ENCODE data around the gene SYNGAP1.
"Not testable (repeated sequence)": the region's sequence is repeated elsewhere in the genome, so short reads cannot be mapped to it uniquely, and the experiment has no call there.

Gene SYNGAP1

DNA sequence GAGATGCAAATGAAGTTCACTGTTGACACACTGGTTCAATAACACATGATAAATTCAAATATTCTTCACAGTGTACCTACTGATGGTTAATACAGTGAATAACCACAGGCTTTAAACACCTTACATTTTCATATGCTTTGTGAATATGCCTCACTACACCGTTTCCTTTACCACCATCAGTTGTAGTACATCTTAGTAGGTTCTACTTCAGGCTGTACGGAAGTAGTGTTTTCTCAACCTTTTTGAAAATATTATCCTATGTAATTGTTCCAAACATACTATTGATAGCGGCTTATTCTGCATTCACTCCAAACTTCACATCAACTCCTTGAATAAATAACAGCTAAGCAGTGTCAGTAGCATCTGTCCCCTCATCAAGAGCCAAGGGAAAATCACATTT is 49.8 kb downstream of the SYNGAP1 start:
- DNase-seq (ENCODE audit: low spot score) = no peak

DNA sequence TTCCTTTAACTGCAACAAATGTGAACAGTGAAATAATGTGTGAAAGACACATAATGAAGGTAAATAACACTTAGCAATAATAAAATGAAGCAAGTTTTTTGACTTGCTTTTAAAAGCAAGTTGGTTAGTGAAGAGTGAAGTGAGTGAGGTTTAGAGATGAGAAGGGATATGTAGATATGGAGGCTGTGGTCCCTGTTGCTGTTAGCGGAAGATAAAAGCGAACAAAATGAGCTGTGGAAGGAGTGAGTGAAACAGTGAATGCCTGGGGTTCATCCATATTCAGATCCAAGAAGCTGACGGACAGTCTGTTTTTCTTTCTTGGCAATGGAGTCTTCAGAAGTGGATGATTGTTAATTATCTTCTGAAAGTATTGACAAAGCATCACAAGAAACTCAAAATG is 58.0 kb downstream of the SYNGAP1 start:
- no peak for DNase-seq (ENCODE audit: low spot score)

DNA sequence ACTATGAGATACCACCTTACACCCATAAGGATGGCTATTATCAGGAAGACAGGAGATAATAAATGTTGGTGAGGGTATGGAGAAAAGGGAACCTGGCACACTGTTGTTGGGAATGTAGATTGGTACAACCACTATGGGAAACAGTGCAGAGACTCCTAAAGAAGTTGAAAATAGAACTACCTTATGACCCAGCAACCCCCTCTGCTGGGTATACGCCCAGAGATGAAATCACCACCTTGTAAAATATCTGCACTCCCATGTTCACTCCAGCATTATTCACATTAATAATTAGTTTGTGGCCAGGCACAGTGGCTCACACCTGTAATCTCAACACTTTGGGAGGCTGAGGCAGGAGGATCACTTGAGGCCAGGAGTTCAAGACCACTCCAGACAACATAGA is 61.3 kb downstream of the SYNGAP1 start:
- no peak for DNase-seq (ENCODE audit: low spot score)

DNA sequence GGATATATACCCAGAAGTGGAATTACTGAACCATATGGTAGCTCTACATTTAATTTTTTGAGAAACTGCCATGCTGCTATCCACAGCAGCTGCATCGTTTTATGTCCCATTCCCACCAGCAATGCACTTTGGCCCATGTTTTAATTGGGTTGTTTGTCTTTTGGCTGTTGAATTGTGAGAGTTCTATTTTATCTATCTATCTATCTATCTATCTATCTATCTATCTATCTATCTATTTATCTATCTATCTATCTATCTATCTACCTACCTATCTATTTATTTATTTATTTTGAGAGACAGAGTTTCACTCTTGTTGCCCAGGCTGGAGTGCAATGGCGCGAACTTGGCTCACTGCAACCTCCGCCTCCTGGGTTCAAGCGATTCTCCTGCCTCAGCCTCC is 62.8 kb downstream of the SYNGAP1 start:
- not testable (repeated sequence) for DNase-seq (ENCODE audit: low spot score)

DNA sequence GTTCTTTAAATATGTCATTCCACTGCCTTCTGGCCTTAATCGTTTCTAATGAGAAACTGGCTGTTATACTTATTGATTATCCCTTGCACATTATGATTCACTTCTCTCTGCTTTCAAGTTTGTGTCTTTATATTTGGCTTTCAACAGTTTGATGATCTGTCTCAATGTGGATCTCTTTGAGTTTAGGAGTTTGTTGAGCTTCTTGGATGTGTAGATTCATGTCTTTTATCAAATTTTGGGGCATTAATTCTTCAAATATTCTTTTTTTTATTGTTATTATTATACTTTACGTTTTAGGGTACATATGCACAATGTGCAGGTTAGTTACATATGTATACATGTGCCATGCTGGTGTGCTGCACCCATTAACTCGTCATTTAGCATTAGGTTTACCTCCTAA is 63.8 kb downstream of the SYNGAP1 start:
- no peak for DNase-seq (ENCODE audit: low spot score)

DNA sequence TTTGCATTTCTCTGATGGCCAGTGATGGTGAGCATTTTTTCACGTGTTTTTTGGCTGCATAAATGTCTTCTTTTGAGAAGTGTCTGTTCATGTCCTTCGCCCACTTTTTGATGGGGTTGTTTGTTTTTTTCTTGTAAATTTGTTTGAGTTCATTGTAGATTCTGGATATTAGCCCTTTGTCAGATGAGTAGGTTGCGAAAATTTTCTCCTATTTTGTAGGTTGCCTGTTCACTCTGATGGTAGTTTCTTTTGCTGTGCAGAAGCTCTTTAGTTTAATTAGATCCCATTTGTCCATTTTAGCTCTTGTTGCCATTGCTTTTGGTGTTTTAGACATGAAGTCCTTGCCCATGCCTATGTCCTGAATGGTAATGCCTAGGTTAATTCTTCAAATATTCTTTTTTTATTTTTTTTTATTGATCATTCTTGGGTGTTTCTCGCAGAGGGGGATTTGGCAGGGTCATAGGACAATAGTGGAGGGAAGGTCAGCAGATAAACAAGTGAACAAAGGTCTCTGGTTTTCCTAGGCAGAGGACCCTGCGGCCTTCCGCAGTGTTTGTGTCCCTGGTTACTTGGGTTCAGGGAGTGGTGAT is 64.9 kb downstream of the SYNGAP1 start:
- DNase-seq (ENCODE audit: low spot score) = not testable (repeated sequence)

DNA sequence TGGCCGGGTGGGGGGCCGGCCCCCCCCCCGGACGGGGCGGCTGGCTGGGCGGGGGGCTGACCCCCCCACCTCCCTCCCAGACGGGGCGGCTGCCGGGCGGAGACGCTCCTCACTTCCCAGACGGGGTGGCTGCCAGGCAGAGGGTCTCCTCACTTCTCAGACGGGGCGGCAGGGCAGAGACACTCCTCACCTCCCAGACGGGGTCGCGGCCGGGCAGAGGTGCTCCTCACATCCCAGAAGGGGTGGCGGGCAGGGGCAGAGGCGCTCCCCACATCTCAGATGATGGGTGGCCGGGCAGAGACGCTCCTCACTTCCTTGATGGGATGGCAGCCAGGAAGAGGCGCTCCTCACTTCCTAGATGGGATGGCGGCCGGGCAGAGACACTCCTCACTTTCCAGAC is 65.8 kb downstream of the SYNGAP1 start:
- not testable (repeated sequence) for DNase-seq (ENCODE audit: low spot score)

DNA sequence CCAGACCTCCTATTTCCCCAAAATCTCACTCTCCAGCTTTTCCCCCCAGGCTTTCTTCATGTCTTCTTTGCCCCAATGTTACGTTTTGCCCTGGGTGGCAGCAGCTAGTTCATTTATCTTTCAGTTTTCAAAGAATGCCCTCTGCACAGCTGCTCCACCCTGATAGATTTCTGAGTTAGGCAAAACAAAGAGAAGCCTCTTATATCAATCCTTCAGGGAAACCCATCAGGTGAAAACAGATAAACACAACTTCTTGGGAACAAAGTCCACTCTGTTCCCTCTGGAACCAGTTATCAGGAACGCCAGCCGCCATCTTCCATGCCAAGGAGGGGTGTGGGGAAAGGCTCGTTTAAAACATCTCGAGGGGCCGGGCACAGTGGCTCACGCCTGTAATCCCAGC is 68.5 kb downstream of the SYNGAP1 start:
- no peak for DNase-seq (ENCODE audit: low spot score)

DNA sequence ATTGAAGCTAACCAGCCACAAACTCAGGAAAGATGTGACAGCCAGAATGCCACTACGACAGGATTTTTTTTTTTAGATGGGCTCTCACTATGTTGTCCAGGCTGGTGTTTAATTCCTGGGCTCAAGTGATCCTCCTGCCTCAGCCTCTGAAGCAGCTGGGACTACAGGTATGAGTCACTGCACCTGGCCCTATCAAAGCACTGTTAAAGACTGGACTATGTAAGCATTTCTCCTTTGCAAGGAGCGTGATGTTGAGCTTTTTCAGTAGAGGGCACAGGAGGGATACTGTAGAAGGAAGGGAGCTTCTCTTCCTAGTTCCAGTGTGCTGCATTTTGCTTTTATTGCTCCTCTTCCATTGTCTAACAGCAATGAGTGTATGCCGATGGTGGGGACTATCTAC is 70.3 kb downstream of the SYNGAP1 start:
- DNase-seq (ENCODE audit: low spot score) = no peak

DNA sequence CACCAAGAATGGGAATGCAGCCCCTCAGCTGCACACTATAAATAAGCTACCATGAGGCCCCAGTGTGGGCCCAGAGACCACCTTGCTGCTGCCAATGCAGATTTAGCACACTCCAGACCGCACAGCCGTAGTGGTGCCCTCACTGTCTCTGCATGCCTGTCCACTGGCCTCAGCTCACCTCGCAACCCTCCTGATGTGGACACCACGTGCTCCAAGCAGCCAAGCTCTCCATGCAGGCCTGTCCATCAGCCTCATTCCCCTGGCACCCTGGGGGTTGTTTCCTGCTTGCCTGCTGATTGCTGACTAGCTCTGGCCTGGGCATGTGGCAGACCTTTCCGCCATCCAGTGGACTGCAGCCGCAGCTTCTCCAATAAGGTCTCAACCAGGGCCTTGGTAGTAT is 70.8 kb downstream of the SYNGAP1 start:
- no peak for DNase-seq (ENCODE audit: low spot score)

DNA sequence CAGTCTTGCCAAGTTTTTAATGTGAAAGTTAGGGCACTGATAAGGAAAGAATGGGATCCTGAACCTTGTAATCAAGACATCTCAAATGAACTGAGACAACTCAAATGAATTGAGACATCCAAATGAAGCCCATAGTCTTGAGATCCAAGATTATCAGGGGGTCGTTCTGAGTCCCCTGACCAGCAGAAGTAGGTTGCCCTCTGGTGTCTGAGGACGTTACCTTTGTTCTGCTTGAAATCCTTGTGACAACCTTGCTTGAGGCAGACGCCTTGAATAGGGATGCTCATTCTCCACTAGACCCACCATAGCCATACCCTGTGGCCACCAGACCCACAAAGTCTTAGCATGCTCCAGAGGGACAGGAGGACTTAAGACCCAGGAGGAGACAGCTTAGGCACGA is 72.2 kb downstream of the SYNGAP1 start:
- DNase-seq (ENCODE audit: low spot score) = no peak

DNA sequence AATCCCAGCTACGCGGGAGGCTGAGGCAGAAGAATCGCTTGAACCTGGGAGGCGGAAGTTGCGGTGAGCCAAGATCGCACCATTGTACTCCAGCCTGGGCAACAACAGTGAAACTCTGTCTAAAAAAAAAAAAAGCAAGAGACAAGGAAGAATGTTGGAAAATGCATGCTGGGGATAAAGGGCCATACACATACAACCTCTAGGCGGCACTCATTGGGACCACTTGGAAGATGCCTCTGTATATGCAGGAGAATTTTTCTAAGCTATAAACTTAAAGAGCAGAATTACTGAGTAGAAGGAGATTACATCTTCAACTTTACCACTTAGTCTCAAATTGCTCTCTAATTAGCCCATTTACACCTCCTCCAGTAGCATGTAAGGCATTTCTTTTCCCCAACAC is 77.3 kb downstream of the SYNGAP1 start:
- no peak for DNase-seq (ENCODE audit: low spot score)

DNA sequence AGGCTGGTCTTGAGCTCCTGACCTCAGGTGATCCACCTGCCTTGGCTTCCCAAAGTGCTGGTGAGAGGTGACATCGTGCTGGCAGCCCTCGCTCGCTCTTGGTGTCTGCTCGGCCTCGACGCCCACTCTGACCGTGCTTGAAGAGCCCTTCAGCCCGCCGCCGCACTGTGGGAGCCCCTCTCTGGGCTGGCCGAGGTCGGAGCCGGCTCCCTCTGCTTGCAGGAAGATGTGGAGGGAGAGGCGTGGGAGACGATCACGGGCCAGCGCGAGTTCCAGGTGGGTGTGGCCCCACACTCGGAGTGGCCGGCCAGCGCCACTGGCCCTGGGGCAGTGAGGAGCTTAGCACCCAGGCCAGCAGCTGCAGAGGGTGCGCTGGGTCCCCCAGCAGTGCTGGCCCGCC is 82.6 kb downstream of the SYNGAP1 start:
- no peak for DNase-seq (ENCODE audit: low spot score)

DNA sequence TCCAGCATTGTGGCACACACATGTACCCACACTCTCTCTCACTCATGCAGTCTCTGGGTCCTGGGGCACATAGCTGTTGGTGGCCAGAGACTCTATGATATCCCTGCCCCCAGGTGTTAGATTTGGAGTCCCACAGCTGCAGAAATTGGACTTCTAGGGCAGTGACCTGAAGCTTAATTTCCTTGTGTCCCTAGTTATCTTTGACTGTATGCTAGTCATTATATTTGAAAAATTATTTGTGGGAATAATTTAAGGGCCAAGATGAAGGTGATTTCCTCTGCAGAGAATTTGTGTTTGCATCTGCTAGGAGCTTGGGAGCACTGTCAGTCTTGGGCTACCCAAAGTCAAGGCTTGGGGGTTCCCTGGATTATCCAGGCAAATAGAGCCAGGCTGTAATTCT is 84.6 kb downstream of the SYNGAP1 start:
- DNase-seq (ENCODE audit: low spot score) = no peak
